HEK293 (cell line): ENCODE results near the gene DGKH.

ENCODE experiments used
- YY1 ChIP-seq: fragments of 450-650 bp; formaldehyde crosslinking; IDR thresholded peaks from 2 replicates; pipeline ENCODE4 v1.5.1; 2018; ENCODE audit warnings: missing biosample characterization, missing genetic modification characterization
- ZNF114 ChIP-seq: fragments of 450-650 bp; formaldehyde crosslinking; IDR thresholded peaks from 2 replicates; pipeline ENCODE4 v1.5.0; 2017; ENCODE audit warnings: missing biosample characterization, missing genetic modification characterization
- ZNF138 ChIP-seq: fragments of 450-650 bp; formaldehyde crosslinking; IDR thresholded peaks from 2 replicates; pipeline ENCODE4 v1.5.1; 2016; ENCODE audit warnings: missing biosample characterization, missing genetic modification characterization, borderline replicate concordance
- ZNF2 ChIP-seq: fragments of 450-650 bp; formaldehyde crosslinking; IDR thresholded peaks from 2 replicates; pipeline ENCODE4 v1.5.1; 2016; ENCODE audit warnings: missing biosample characterization, missing genetic modification characterization
- ZNF274 ChIP-seq, 2 experiments: fragments of 200-500 bp in 1 of 2; fragments of 450-650 bp in 1 of 2; sonication (Bioruptor generic) in 1 of 2; formaldehyde crosslinking in 1 of 2; IDR thresholded peaks; 2 replicates each; pipeline versions ENCODE4 v1.5.1 to v1.6.1; 2014 to 2016; ENCODE audit warnings: borderline replicate concordance in 1 of 2, inconsistent platforms in 1 of 2, low read length in 1 of 2, missing biosample characterization in 1 of 2, missing genetic modification characterization in 1 of 2
- TF ChIP-seq, protein P1 (sequence below): fragments of 450-650 bp; formaldehyde crosslinking; IDR thresholded peaks from 2 replicates; pipeline ENCODE4 v1.5.1; 2016; ENCODE audit warnings: missing biosample characterization, missing genetic modification characterization

DNA sequence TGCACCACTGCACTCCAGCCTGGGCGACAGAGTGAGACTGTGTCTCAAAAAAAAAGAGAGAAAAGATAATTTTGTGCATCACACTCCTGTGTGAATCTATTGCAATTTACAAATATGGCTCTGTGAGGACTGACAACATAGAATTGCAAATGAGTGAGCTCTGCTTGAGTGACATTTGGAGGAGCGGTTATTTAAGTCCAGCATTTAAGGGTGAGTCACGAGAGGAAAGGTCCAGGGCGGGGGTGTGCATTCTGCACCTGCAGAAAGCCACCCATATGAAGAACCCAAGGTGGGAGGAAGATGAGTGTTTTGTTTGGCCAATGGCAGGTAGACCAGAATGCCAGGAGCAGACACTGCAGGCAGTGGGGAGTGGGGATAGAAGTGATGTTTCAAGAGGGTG is 58.5 kb downstream of the DGKH start:
- TF ChIP-seq, protein P1, sequence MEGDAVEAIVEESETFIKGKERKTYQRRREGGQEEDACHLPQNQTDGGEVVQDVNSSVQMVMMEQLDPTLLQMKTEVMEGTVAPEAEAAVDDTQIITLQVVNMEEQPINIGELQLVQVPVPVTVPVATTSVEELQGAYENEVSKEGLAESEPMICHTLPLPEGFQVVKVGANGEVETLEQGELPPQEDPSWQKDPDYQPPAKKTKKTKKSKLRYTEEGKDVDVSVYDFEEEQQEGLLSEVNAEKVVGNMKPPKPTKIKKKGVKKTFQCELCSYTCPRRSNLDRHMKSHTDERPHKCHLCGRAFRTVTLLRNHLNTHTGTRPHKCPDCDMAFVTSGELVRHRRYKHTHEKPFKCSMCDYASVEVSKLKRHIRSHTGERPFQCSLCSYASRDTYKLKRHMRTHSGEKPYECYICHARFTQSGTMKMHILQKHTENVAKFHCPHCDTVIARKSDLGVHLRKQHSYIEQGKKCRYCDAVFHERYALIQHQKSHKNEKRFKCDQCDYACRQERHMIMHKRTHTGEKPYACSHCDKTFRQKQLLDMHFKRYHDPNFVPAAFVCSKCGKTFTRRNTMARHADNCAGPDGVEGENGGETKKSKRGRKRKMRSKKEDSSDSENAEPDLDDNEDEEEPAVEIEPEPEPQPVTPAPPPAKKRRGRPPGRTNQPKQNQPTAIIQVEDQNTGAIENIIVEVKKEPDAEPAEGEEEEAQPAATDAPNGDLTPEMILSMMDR (tag by site-specific recombination): no peak
- TF ChIP-seq ZNF2 (tag by site-specific recombination) (no peak), YY1 (no peak), ZNF274 (IDR thresholded peaks at IDR 0.05; ENCODE audit: low read length) (no peak), ZNF274 (tag by site-specific recombination; IDR thresholded peaks at IDR 0.05; ENCODE audit: borderline replicate concordance) (no peak), ZNF138 (no peak), ZNF114 (tag by site-specific recombination) (no peak)
